Measurements from ENCODE around the gene EBI3.
"Not testable (repeated sequence)": the region's sequence is repeated elsewhere in the genome, so short reads cannot be mapped to it uniquely, and the experiment has no call there.

The EBI3 gene

GRCh38 chr19:4229179-4229931 is at the start of gene EBI3:
EBI3 (plus strand) TSS chr19:4229523; CDS start chr19:4229551, 28 bp downstream.
- no peak for DNase-seq (ENCODE audit: low read depth, low spot score)
- H3K27ac ChIP-seq: no peak within 1 kb of the TSS

GRCh38 chr19:4181053-4181508 is 48.2 kb upstream of the EBI3 start:
- peak overlapping the region; percentile 80 for H3K27ac ChIP-seq
- DNase-seq (ENCODE audit: low read depth, low spot score): no peak

DNA sequence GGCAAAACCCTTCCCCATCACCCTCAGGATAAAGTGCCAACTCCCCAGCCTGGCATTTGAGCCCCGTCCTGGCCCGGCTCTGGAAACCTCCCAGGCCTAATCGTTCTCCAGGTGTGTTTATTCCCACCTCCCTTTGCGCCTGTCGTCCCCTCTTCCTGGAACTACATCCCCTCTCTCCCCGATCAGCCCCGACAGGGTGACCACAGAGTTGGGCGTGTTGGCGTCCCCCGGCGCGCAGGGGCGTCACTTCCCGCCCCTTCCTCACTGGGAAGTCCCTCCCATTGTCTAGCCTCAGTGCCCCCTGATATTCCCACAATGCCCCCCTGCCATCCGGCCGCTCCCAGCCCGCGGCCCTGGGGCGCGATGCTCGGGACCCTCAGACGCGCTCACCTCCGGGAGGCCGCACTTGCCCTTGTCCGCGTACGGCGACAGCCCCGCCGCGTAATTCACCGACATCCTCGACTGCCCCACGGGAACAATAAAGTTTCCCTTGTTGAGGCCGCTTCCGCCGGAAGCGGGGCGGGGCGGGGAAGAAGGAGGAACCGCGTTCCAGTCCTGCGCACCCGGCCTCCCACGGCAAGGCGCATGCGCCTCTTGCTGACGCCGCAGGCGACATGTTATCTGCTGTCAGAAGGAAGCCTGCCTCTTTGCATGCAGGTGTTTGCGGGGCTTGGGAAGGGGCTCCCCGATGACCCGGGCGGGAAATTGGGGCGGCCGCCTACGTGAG is 47.1 kb upstream of the EBI3 start, which contains the start of the genes ANKRD24 and SIRT6:
ANKRD24 (plus strand) TSS at position 606 of the 727 bp plus-strand sequence. CDS start 3,737 bp downstream, outside the sequence.
SIRT6 (minus strand) TSS at position 480 of the 727 bp plus-strand sequence; CDS start at position 456, 24 bp downstream.
- peak; percentile 85 for DNase-seq (ENCODE audit: low read depth, low spot score)
- peak within 1 kb of the TSS; percentile 80 for H3K27ac ChIP-seq

GRCh38 chr19:4183967-4184717 is 45.2 kb upstream of the EBI3 start:
- DNase-seq (ENCODE audit: low read depth, low spot score): no peak
- no peak overlapping the region for H3K27ac ChIP-seq

DNA sequence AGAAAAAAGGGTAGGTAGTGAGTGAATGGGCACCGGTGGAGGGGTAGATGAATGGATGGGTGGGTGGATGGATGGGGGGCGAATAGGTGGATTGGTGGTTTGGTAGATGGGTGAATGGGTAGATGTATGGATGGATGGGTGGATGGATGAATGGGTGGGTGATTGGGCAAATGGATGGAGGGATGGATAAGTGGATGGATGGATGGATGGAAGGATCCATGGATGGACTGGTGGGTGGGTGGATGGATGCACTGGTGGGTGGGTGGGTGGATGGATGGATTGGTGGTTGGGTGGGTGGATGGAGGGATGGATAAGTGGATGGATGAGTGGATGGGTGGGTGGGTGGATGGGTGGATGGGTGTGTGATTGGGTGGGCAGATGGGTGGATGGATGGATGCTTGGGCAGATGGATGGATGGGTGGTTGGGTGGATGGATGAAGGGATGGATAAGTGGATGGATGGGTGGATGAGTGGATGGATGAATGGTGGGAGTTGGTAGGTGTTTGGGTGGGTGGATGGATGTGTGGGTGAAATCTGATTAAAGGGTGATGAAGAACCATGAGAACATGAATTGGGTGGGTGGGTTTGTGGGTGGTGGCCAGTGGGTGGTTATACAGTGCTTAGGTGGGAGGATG is 44.5 kb upstream of the EBI3 start:
- H3K27ac ChIP-seq: no peak overlapping the region
- no peak for DNase-seq (ENCODE audit: low read depth, low spot score)

DNA sequence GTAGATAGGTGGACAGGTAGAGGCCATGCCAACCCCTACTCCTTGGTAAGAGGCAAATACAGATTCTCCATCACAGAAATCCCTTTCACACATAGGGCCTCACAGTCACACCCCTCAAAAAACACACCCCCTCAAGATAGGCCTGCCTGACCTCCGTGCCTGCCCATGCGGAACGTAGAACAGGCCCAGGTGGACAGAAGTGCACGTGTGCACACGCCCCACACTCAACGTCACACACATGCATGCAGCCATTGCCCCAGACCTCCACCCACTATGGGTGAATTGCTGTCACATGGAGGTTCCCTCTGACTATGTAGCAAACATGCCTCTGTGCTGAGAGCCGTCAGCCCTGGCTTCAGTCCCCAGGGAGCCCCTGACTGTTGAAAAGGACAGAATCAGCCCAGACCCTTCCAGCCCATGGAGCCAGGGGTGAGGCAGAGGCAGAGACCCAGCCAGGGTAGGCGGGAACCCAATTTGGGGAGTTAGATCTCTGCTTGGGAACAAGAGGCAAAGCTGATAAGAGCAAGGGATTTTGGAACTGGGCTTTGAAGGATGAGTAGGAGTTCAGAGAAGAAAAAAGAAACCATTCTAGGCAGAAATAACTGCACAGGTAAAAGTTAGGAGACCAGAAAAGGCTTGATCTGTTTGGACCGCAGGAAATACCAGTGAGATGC is 43.8 kb upstream of the EBI3 start:
- H3K27ac ChIP-seq: no peak overlapping the region
- no peak for DNase-seq (ENCODE audit: low read depth, low spot score)

DNA sequence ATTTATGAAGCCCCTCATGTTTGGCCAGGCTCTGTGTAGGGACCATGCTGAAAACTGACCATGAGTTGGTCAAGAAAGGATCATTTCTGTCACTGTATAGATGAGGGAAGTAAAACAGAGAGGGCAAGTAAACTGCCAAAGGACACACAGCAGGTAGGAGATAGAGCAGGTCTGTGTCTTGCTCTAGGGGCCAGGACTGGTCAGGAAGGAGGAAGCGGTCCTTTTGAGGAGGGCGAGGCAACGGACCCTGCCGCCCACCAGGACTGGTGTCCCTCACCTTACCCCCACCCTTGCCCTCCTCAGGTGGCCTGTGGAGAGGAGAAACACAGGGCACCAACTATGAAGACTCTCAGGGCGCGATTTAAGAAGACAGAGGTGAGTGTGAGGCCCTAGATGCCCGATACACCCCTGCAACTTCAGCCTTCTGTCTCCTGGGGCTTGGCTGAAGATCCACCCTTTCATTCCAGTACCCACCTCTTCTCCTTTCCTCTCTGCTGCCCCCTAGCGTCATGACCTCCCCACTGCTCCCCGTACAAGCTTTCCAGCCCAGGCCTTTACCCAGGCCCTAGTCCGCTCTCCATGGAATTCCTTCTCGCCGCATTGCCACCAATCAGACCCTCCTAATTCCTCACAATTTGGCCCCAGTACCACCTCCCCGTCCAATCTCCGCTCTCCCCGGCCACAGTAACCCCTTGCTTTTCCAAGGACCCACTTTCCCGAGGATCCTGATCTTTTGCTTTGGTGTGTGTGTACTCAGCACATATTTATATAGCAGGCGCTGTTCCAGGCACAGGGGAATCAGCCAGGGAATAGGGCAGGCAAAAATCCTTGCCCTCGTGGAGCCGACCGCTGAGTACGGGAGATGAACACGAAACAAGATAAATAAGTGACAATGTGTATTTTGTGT is 43.0 kb upstream of the EBI3 start:
- no peak overlapping the region for H3K27ac ChIP-seq
- DNase-seq (ENCODE audit: low read depth, low spot score): no peak

DNA sequence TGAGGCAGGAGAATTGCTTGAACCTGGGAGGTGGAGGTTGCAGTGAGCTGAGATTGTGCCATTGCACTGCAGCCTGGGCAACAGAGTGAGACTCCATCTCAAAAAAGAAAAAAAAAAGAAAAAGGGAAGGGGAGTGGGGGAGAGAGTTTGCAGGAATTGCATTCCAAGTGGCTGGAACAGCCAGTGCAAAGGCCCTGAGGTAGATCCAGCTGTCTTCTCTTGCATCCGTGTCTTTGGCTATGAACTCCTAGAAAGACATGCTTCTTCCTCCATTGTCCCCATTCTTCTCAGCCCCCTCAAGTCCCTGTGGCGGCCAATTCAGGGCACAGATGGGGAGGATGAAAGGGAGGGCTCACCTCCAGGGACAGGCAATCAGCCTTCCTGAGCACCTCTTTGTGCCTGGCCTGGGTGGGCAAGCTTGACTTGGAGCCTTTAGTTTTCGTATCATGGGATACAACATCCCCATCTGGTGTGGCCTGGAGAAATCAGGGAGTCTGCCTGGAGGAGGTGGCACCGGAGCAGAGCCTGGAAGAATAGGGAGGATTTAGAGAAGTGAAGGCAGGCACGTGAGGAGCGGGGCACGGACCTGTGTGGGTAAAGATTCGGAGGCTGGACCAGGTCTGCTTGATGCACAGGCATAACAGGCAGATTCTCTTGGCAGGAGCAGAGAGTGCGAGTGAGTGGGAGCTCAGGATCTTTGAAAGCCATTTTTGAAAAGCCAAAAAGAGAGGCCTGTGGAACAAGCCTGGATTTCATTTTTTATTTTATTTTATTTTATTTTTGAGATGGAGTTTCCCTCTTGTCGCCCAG is 41.8 kb upstream of the EBI3 start:
- no peak for DNase-seq (ENCODE audit: low read depth, low spot score)
- H3K27ac ChIP-seq: no peak overlapping the region

DNA sequence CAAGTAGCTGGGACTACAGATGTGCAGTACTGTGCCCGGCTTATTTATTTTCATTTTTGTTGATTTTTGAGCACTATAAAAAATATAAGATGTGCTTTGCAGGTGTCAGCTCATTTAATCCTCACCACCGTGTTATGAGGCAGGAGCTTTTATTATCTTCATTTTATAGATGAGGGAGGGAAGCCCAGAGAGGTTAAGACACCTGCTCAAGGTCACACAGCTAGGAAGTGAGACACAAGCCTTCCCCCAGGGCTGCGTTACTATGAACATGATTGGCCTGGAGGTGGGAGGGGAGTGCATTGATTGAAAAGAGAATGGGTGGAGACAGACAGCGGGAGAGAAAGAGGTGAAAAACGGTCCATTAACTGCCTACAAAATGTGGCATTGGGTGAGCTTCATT is 39.7 kb upstream of the EBI3 start:
- H3K27ac ChIP-seq: no peak overlapping the region
- DNase-seq (ENCODE audit: low read depth, low spot score): no peak

DNA sequence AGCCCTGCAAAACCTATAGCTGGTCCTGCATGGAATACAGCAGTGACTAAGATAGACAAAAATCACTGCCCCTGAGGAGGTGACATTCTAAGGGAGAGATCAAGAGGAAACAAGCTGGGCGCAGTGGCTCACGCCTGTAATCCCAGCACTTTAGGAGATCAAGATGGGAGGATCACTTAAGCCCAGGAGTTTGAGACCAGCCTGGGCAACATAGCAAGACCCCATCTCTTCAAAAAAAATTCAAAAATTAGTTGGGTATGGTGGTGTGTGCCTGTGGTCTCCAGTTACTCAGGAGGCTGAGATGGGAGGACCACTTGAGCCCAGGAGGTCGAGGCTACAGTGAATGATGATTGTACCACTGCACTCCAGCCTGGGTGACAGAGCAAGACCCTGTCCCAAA is 36.8 kb upstream of the EBI3 start:
- H3K27ac ChIP-seq; DNase-seq (ENCODE audit: low read depth, low spot score): not testable (repeated sequence)

DNA sequence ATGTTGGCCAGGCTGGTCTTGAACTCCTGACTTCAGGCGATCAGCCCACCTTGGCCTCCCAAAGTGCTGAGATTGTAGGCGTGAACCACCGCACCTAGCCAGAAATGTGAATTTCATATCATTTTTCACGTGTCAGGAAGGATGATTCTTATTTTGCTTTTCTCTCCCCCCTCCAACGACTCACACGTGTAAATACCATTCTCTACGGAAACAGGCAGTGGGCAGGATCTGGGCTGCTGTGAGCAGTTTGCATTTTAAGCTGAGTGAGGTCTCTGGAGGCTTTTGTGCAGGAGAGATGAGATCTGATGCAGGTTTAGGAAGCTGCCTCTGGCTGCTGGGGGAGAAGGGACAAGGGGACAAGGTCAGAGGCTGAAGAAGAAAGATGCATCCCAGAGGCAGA is 35.0 kb upstream of the EBI3 start:
- H3K27ac ChIP-seq: no peak overlapping the region
- DNase-seq (ENCODE audit: low read depth, low spot score): no peak

DNA sequence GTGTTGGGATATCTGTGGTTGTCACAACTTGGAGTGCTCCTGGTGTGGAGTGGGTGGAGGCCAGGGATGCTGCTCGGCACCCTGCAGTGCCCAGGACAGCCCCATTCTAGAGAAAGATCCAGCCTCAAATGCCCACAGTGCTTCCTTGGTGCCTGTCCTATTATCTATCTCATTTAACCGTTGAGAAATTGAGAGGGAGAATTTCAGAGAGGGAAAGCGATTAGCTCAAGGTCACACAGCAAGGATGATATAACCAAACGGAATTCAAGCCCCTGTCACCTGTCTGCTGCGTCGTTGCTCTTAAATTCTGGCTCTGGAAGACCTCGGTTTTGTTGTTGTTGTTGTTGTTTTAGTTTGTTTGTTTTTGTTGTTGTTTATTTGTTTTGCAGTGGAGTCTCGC is 33.3 kb upstream of the EBI3 start:
- DNase-seq (ENCODE audit: low read depth, low spot score): no peak
- H3K27ac ChIP-seq: no peak overlapping the region

DNA sequence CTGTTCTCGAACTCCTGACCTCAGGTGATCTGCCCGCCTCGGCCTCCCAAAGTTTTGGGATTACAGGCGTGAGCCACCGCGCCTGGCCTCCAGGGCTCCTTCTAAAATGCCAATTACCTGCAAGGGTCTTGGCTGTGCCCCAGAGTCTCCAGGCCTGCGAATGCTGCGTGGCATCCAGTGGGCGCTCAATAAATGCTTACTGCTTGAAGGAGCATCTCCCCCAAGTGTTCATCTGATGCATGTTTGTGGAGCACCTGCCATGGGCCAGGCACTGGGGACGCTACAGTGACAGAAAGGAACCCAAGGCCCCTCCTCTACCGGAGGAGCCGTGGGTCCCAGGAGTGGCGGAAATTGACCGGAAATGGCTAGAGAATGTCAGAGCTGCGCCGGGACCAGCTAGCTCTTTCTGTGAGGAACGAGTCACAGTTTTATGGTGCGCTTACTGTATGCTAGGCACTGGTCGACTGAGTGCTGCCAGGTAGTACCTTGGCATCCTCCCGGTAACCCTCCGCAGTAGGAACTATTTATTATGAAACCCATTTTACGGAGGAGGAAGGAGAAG is 32.7 kb upstream of the EBI3 start:
- no peak for DNase-seq (ENCODE audit: low read depth, low spot score)
- H3K27ac ChIP-seq: no peak overlapping the region

DNA sequence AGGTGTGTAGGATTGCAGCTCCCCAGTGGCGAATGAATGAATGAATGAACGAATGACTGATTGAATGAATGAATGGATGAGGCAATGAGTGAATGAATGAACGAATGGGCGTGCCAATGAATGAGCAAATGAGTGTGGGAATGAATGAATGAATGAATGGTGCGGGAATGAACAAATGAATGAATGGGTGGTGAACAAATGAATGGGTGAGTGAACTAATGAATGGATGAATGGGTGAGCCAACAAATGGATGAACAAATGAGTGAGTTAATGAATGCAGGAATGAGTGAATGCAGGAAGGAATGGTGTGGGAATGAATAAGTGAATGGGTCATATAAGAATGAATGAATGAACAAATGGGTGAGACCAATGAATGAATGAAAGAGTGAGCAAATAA is 32.1 kb upstream of the EBI3 start:
- no peak overlapping the region for H3K27ac ChIP-seq
- DNase-seq (ENCODE audit: low read depth, low spot score): no peak

GRCh38 chr19:4197625-4198466 is 31.5 kb upstream of the EBI3 start:
- DNase-seq (ENCODE audit: low read depth, low spot score): no peak
- no peak overlapping the region for H3K27ac ChIP-seq

GRCh38 chr19:4198467-4199126 is 30.7 kb upstream of the EBI3 start:
- no peak for DNase-seq (ENCODE audit: low read depth, low spot score)
- H3K27ac ChIP-seq: no peak overlapping the region
